Uterus (tissue), 4 donors: ENCODE data around the gene PVALB. TPM values are rescaled to one million over a fixed set of nuclear protein-coding genes. Genes with fewer than 3 reads are reported as not detected.

ENCODE experiments used
- DNase-seq, 2 donors: peaks; one replicate each; pipeline ENCODE4 v3.0.0-alpha.2; 2019 to 2020
- H3K27ac ChIP-seq, 2 donors: fragments of 200-600 bp; sonication (generic); 1 replicate in 1 of 2; 2 replicates in 1 of 2; pipeline ENCODE4 v1.5.1; 2016 to 2018
- H3K27me3 ChIP-seq, 2 donors: fragments of 200-600 bp; sonication (generic); one replicate each; pipeline ENCODE4 v1.5.1; 2018 to 2019; ENCODE audit warnings: control low read depth in 1 of 2
- H3K36me3 ChIP-seq, 2 donors: fragments of 200-600 bp; sonication (generic); one replicate each; pipeline ENCODE4 v1.5.1; 2019; ENCODE audit warnings: control low read depth in 1 of 2
- H3K4me1 ChIP-seq, 2 donors: fragments of 200-600 bp; sonication (generic); one replicate each; pipeline ENCODE4 v1.5.1; 2018 to 2019; ENCODE audit warnings: control low read depth in 1 of 2
- H3K4me3 ChIP-seq, 2 donors: fragments of 200-600 bp; sonication (generic); 1 replicate in 1 of 2; 2 replicates in 1 of 2; pipeline ENCODE4 v1.5.1; 2018 to 2019; ENCODE audit warnings: mild to moderate bottlenecking in 1 of 2
- H3K9me3 ChIP-seq, 2 donors: fragments of 200-600 bp; sonication (generic); one replicate each; pipeline ENCODE4 v1.5.1; 2019; ENCODE audit warnings: control low read depth in 1 of 2
- CTCF ChIP-seq, 4 experiments: fragments of 200-600 bp in 2 of 4; fragments of 450-650 bp in 2 of 4; sonication (generic) in 2 of 4; IDR thresholded peaks; one replicate each; pipeline ENCODE4 v1.5.1; 2016 to 2019; ENCODE audit warnings: antibody characterized with exemption in 4 of 4, mild to moderate bottlenecking in 2 of 4, moderate library complexity in 1 of 4
- POLR2A ChIP-seq, 2 donors: fragments of 450-650 bp; IDR thresholded peaks; one replicate each; pipeline ENCODE4 v1.6.1; 2016; ENCODE audit warnings: antibody characterized with exemption in 2 of 2, mild to moderate bottlenecking in 1 of 2, moderate library complexity in 1 of 2
- intact Hi-C: fragments of 100-400 bp; cut with DNase I; formaldehyde crosslinking; loops from one replicate; pipeline ENCODE4 v1.15.1; 2023; ENCODE audit warnings: low total_unique reads
- total RNA-seq, 4 donors: library from RNA; depleted of rRNA in 3 of 4; stranded (reverse); fragments of >200 nt in 3 of 4; gene quantifications; one replicate each; pipeline versions ENCODE4 v1.1.0 to v1.2.4, GENCODE V29; 2014 to 2023
- donor health status: DM: yes; HTN: yes; CAD: no.

PVALB gene
- total RNA-seq, 4 donors from 2014 or later, result 2.3 TPM; not detected in 3

- Histone ChIP-seq H3K4me3 (no peak overlapping the region), H3K9me3 (no peaks in the 10 kb centered on the region), H3K36me3 (no peaks in the 10 kb centered on the region), H3K27me3 (peaks cover 0 to 8% of the 10 kb centered on the region in 2 donors), H3K27ac (no peak overlapping the region), H3K4me1 (no peaks in the 10 kb centered on the region)
- no peak for TF ChIP-seq CTCF (IDR thresholded peaks at IDR 0.05)
- no peak for TF ChIP-seq POLR2A (IDR thresholded peaks at IDR 0.05)
- no peak for DNase-seq
- intact Hi-C loops, result no loop called here
Observed at GRCh38 chr22:36816339-36816635, 548 bp downstream of the PVALB start.

GRCh38 chr22:36815558-36816338 lies 1.1 kb downstream of the PVALB start:
- TF ChIP-seq CTCF (IDR thresholded peaks at IDR 0.05) (no peak), POLR2A (IDR thresholded peaks at IDR 0.05) (no peak)
- no peak overlapping the region for H3K4me3 ChIP-seq
- DNase-seq, result no peak
- H3K36me3 ChIP-seq, result no peaks in the 10 kb centered on the region
- H3K4me1 ChIP-seq, result no peaks in the 10 kb centered on the region
- peaks cover 0 to 8% of the 10 kb centered on the region in 2 donors for H3K27me3 ChIP-seq
- no peaks in the 10 kb centered on the region for H3K9me3 ChIP-seq
- intact Hi-C loops, result no loop called here
- H3K27ac ChIP-seq, result no peak overlapping the region

GRCh38 chr22:36814801-36815200 lies 2.0 kb downstream of the PVALB start:
- Histone ChIP-seq H3K27ac (no peak overlapping the region), H3K9me3 (no peaks in the 10 kb centered on the region), H3K4me1 (no peaks in the 10 kb centered on the region), H3K36me3 (no peaks in the 10 kb centered on the region), H3K4me3 (no peak overlapping the region), H3K27me3 (peaks cover 0 to 8% of the 10 kb centered on the region in 2 donors)
- intact Hi-C loops, result no loop called here
- no peak for TF ChIP-seq POLR2A (IDR thresholded peaks at IDR 0.05)
- TF ChIP-seq CTCF (IDR thresholded peaks at IDR 0.05), result no peak
- DNase-seq, result no peak

GRCh38 chr22:36811094-36811800 lies 5.6 kb downstream of the PVALB start:
- no peak overlapping the region for H3K4me3 ChIP-seq
- H3K27me3 ChIP-seq, result peaks cover 0 to 1% of the 10 kb centered on the region in 2 donors
- H3K9me3 ChIP-seq, result no peaks in the 10 kb centered on the region
- no peaks in the 10 kb centered on the region for H3K4me1 ChIP-seq
- H3K36me3 ChIP-seq, result no peaks in the 10 kb centered on the region
- intact Hi-C loops, result no loop called here
- TF ChIP-seq CTCF (IDR thresholded peaks at IDR 0.05), result no peak
- no peak for TF ChIP-seq POLR2A (IDR thresholded peaks at IDR 0.05)
- H3K27ac ChIP-seq, result no peak overlapping the region
- DNase-seq, result no peak

GRCh38 chr22:36809351-36809750 lies 7.5 kb downstream of the PVALB start:
- DNase-seq, result no peak
- Histone ChIP-seq H3K27ac (no peak overlapping the region), H3K4me3 (no peak overlapping the region), H3K9me3 (no peaks in the 10 kb centered on the region), H3K4me1 (no peaks in the 10 kb centered on the region), H3K27me3 (no peaks in the 10 kb centered on the region), H3K36me3 (no peaks in the 10 kb centered on the region)
- intact Hi-C loops, result no loop called here
- no peak for TF ChIP-seq POLR2A (IDR thresholded peaks at IDR 0.05)
- TF ChIP-seq CTCF (IDR thresholded peaks at IDR 0.05), result no peak
